Stomach smooth muscle (tissue), 2 donors: ENCODE results near the gene PSMD14.

Source experiments
- H3K27ac ChIP-seq: one replicate; pipeline ENCODE4 v1.7.0; 2013; ENCODE audit warnings: mild to moderate bottlenecking, low read length, inconsistent platforms
- H3K27me3 ChIP-seq, 2 donors: one replicate each; pipeline ENCODE4 v1.7.0; 2013; ENCODE audit warnings: low read length in 2 of 2; ENCODE audit not compliant: insufficient read depth in 2 of 2, control insufficient read depth in 1 of 2
- H3K36me3 ChIP-seq, 2 donors: one replicate each; pipeline ENCODE4 v1.7.0; 2013; ENCODE audit warnings: low read length in 2 of 2; ENCODE audit not compliant: control insufficient read depth in 2 of 2, insufficient read depth in 2 of 2
- H3K4me1 ChIP-seq: one replicate; pipeline ENCODE4 v1.7.0; 2013; ENCODE audit warnings: low read length; ENCODE audit not compliant: control insufficient read depth, insufficient read depth
- H3K4me3 ChIP-seq, 2 donors: one replicate each; pipeline ENCODE4 v1.7.0; 2013; ENCODE audit warnings: low read length in 2 of 2
- H3K9ac ChIP-seq, 2 donors: one replicate each; pipeline ENCODE4 v1.7.0; 2013; ENCODE audit warnings: low read length in 2 of 2, mild to moderate bottlenecking in 1 of 2
- H3K9me3 ChIP-seq, 2 donors: one replicate each; pipeline ENCODE4 v1.7.0; 2013; ENCODE audit warnings: low read length in 2 of 2; ENCODE audit not compliant: control insufficient read depth in 2 of 2
- donor health status: healthy.
- donor health status: Pancreatic carcinoma.

PSMD14 gene

GRCh38 chr2:161381546-161381945 is 73.3 kb downstream of the PSMD14 start:
- Histone ChIP-seq H3K27ac (no peak overlapping the region), H3K9me3 (no peaks in the 10 kb centered on the region), H3K36me3 (peaks cover 0 to 5% of the 10 kb centered on the region in 2 donors), H3K4me1 (no peaks in the 10 kb centered on the region), H3K9ac (no peak overlapping the region), H3K4me3 (no peak overlapping the region), H3K27me3 (no peaks in the 10 kb centered on the region)

DNA sequence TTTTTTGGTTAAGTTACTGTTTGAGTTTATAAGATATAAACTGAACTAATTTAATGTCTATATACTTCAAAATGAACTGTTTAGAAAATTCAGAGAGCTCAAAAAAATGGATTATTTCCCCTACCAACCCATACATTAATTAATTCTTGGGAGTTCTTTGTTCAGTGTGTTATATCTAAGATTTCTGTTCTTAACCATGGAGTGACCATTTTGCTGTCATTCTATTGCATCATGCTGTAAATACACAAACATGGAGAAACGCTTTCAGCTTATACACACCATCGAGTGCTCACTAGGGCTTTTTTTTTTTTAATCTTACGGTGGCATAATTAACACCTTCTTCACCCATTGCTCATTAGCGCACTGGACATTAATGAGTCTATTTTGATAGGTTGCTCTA is 74.5 kb downstream of the PSMD14 start:
- no peak overlapping the region for H3K4me3 ChIP-seq
- no peaks in the 10 kb centered on the region for H3K4me1 ChIP-seq
- H3K9me3 ChIP-seq: no peaks in the 10 kb centered on the region
- H3K27ac ChIP-seq: no peak overlapping the region
- peaks cover 0 to 6% of the 10 kb centered on the region in 2 donors for H3K36me3 ChIP-seq
- H3K9ac ChIP-seq: no peak overlapping the region
- H3K27me3 ChIP-seq: no peaks in the 10 kb centered on the region

DNA sequence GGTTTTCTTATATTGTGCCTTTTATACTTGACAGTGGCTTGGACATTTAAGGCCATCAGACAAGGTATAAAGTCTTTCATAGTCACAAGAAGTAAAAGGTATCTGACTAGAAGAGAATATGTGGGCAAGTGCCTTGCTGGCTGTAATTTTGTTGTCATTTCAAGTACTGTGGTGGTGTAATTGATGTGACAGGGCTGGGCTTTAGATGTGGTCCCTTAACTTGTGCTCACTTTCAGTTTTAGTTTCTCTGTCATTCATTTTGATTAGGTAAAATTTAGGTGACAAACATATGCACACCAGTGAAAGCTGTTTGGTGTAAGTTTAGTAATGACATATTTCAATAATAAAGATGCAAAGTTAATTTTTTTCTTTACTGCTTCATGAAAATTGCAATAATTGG is 76.6 kb downstream of the PSMD14 start:
- no peak overlapping the region for H3K27ac ChIP-seq
- no peaks in the 10 kb centered on the region for H3K4me1 ChIP-seq

GRCh38 chr2:161386228-161386824 is 78.1 kb downstream of the PSMD14 start:
- Histone ChIP-seq H3K9me3 (no peaks in the 10 kb centered on the region), H3K27ac (no peak overlapping the region), H3K4me3 (no peak overlapping the region), H3K36me3 (peaks cover 0 to 6% of the 10 kb centered on the region in 2 donors), H3K4me1 (no peaks in the 10 kb centered on the region), H3K9ac (no peak overlapping the region), H3K27me3 (no peaks in the 10 kb centered on the region)

More for the DNA sequence above, 76.6 kb downstream of the PSMD14 start:
- Histone ChIP-seq H3K27me3 (no peaks in the 10 kb centered on the region), H3K4me3 (no peak overlapping the region), H3K9me3 (no peaks in the 10 kb centered on the region), H3K9ac (no peak overlapping the region), H3K36me3 (peaks cover 0 to 6% of the 10 kb centered on the region in 2 donors)

- H3K4me3 ChIP-seq: no peak overlapping the region
- H3K9ac ChIP-seq: no peak overlapping the region
- H3K9me3 ChIP-seq: no peaks in the 10 kb centered on the region
- H3K27ac ChIP-seq: no peak overlapping the region
- H3K27me3 ChIP-seq: no peaks in the 10 kb centered on the region
- no peaks in the 10 kb centered on the region for H3K4me1 ChIP-seq
- H3K36me3 ChIP-seq: peaks cover 0 to 6% of the 10 kb centered on the region in 2 donors
Measured at GRCh38 chr2:161388146-161388779, 80.0 kb downstream of the PSMD14 start.

- Histone ChIP-seq H3K9ac (no peak overlapping the region), H3K36me3 (peaks cover 5 to 10% of the 10 kb centered on the region in 2 donors), H3K4me3 (no peak overlapping the region), H3K27ac (no peak overlapping the region), H3K9me3 (no peaks in the 10 kb centered on the region), H3K27me3 (no peaks in the 10 kb centered on the region), H3K4me1 (no peaks in the 10 kb centered on the region)
Measured at GRCh38 chr2:161391737-161392506, 83.7 kb downstream of the PSMD14 start.

DNA sequence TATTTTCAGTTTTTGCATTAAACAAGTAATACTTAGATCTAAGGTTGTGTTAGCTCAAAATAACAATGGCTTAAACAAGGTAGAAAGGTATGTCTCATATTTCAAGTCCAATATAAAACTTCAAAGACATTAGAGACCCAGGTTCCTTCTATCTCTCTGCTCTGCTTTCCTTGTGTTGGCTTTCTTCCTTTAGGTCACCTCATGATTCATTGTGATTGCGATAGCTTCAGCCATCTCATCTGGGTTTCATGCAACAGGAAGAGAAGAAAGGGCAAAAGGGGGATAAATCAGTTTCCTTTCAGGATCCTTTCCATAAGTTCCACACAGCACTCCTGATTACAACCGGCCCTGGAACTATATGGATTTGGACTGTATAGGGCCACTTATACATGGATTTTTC is 91.9 kb downstream of the PSMD14 start:
- no peak overlapping the region for H3K27ac ChIP-seq
- no peaks in the 10 kb centered on the region for H3K4me1 ChIP-seq
- peaks cover 8 to 12% of the 10 kb centered on the region in 2 donors for H3K36me3 ChIP-seq
- no peak overlapping the region for H3K4me3 ChIP-seq
- no peak overlapping the region for H3K9ac ChIP-seq
- no peaks in the 10 kb centered on the region for H3K9me3 ChIP-seq
- no peaks in the 10 kb centered on the region for H3K27me3 ChIP-seq

GRCh38 chr2:161402297-161402696 is 94.1 kb downstream of the PSMD14 start:
- H3K4me1 ChIP-seq: no peaks in the 10 kb centered on the region
- H3K9me3 ChIP-seq: no peaks in the 10 kb centered on the region
- H3K36me3 ChIP-seq: peaks cover 0 to 3% of the 10 kb centered on the region in 2 donors
- H3K27ac ChIP-seq: no peak overlapping the region
- H3K9ac ChIP-seq: no peak overlapping the region
- no peaks in the 10 kb centered on the region for H3K27me3 ChIP-seq
- no peak overlapping the region for H3K4me3 ChIP-seq

DNA sequence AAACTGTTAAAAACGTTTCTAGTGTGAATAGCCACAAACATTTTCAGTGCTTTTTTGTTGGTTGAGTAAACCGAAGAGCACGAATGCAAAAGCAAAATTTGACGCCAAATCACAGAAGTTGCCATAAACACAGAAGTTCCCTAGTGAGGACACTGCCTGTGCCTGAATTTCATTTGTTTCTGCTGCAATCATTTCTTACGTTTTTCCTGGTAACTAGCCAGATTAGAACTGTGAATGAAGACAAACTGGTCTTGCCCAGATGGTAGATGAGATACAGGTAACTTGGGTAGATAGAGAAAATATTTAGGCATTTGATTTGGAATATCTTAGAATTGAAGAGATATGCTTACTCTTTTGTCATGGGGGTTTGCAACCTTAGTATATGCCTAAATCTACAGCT is 98.1 kb downstream of the PSMD14 start:
- H3K36me3 ChIP-seq: peaks cover under 1 to 4% of the 10 kb centered on the region in 2 donors
- no peaks in the 10 kb centered on the region for H3K9me3 ChIP-seq
- no peak overlapping the region for H3K9ac ChIP-seq
- H3K4me1 ChIP-seq: no peaks in the 10 kb centered on the region
- no peaks in the 10 kb centered on the region for H3K27me3 ChIP-seq
- H3K27ac ChIP-seq: no peak overlapping the region
- H3K4me3 ChIP-seq: no peak overlapping the region

GRCh38 chr2:161407597-161407996 is 99.4 kb downstream of the PSMD14 start:
- no peaks in the 10 kb centered on the region for H3K9me3 ChIP-seq
- no peak overlapping the region for H3K27ac ChIP-seq
- no peak overlapping the region for H3K9ac ChIP-seq
- no peaks in the 10 kb centered on the region for H3K27me3 ChIP-seq
- peaks cover 0 to 4% of the 10 kb centered on the region in 2 donors for H3K36me3 ChIP-seq
- H3K4me3 ChIP-seq: no peak overlapping the region
- H3K4me1 ChIP-seq: no peaks in the 10 kb centered on the region
